MM.1S (cell line): ENCODE measurements around the gene EIF2B4.
A peak's percentile ranks its signal among the peaks of the same experiment; 100 is the strongest.
"Not testable (repeated sequence)": the region's sequence is repeated elsewhere in the genome, so short reads cannot be mapped to it uniquely, and the experiment has no call there.

Experiments used
- DNase-seq: peaks from one replicate; pipeline ENCODE4 v3.0.0-alpha.2; 2015
- H2AFZ ChIP-seq: fragments of 300-600 bp; sonication (generic); 2 replicates; pipeline ENCODE4 v1.6.0; 2016; ENCODE audit warnings: antibody characterized with exemption, low read length
- H3F3A ChIP-seq: fragments of 300-600 bp; sonication (generic); 2 replicates; pipeline ENCODE4 v1.6.1; 2016; ENCODE audit warnings: mild to moderate bottlenecking, antibody characterized with exemption, low read length, moderate library complexity, mixed read lengths; ENCODE audit not compliant: insufficient read depth
- H3K27ac ChIP-seq: fragments of 300-600 bp; sonication (generic); 2 replicates; pipeline ENCODE4 v1.5.1; 2016; ENCODE audit warnings: mild to moderate bottlenecking, low read length
- H3K27me3 ChIP-seq: fragments of 300-600 bp; sonication (generic); replicated peaks from 2 replicates; pipeline ENCODE4 v1.6.0; 2016; ENCODE audit warnings: low read length; ENCODE audit not compliant: insufficient read depth
- H3K36me3 ChIP-seq: fragments of 300-600 bp; sonication (generic); replicated peaks from 2 replicates; pipeline ENCODE4 v1.6.1; 2016; ENCODE audit warnings: mild to moderate bottlenecking, low read length, mixed read lengths; ENCODE audit not compliant: insufficient read depth
- H3K4me1 ChIP-seq: fragments of 300-600 bp; sonication (generic); 2 replicates; pipeline ENCODE4 v1.6.1; 2016; ENCODE audit warnings: low read length, mixed read lengths
- H3K4me2 ChIP-seq: fragments of 300-600 bp; sonication (generic); 2 replicates; pipeline ENCODE4 v1.6.0; 2016; ENCODE audit warnings: low read depth, low read length
- H3K4me3 ChIP-seq: fragments of 300-600 bp; sonication (generic); 2 replicates; pipeline ENCODE4 v1.5.1; 2016; ENCODE audit warnings: low read length, mixed read lengths
- H3K79me2 ChIP-seq: fragments of 300-600 bp; sonication (generic); 2 replicates; pipeline ENCODE4 v1.6.1; 2016; ENCODE audit warnings: mixed run types, low read length, mixed read lengths
- H3K9ac ChIP-seq: fragments of 300-600 bp; sonication (generic); 2 replicates; pipeline ENCODE4 v1.6.1; 2016; ENCODE audit warnings: low read length, mixed read lengths
- H3K9me2 ChIP-seq: fragments of 300-600 bp; sonication (generic); replicated peaks from 2 replicates; pipeline ENCODE4 v1.6.1; 2016; ENCODE audit warnings: mild to moderate bottlenecking, low read length, mixed read lengths; ENCODE audit not compliant: insufficient read depth
- H3K9me3 ChIP-seq: fragments of 300-600 bp; sonication (generic); replicated peaks from 2 replicates; pipeline ENCODE4 v1.6.1; 2016; ENCODE audit warnings: mild to moderate bottlenecking, low read length, mixed read lengths; ENCODE audit not compliant: insufficient read depth
- H4K20me1 ChIP-seq: fragments of 300-600 bp; sonication (generic); 2 replicates; pipeline ENCODE4 v1.6.1; 2016; ENCODE audit warnings: mild to moderate bottlenecking, low read length, moderate library complexity, mixed read lengths; ENCODE audit not compliant: insufficient read depth
- EZH2 ChIP-seq: fragments of 300-600 bp; sonication (generic); optimal IDR thresholded peaks from 2 replicates; pipeline ENCODE3; 2017; ENCODE audit warnings: low read depth, mild to moderate bottlenecking, antibody characterized with exemption, low read length, mixed read lengths
- EZH2phosphoT487 ChIP-seq: fragments of 300-600 bp; sonication (generic); IDR thresholded peaks from 2 replicates; pipeline ENCODE4 v1.6.1; 2018; ENCODE audit warnings: antibody characterized with exemption, low read length
- TF ChIP-seq, protein P1 (sequence below): fragments of 300-600 bp; sonication (generic); IDR thresholded peaks from 2 replicates; pipeline ENCODE4 v1.5.1; 2016; ENCODE audit warnings: antibody characterized with exemption, low read length, mixed read lengths

The EIF2B4 gene

DNA sequence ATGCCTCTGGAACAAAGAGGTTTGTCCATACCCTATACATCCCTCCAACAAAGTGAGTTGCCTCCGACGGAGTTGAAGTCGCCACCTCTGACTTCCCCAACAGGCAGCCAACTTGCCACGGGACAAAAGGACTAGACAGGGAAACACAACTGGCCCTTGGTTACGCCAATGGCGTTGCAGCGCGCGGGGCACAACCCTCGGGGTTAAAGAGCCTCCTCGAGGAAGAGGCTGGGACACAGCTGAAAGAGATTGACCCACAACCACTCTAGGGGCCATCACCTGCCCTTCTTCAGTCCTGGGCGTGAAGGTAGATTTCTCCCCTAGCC, 14.1 kb downstream of the EIF2B4 start:
- Histone ChIP-seq H3K4me3 (peak overlapping the region; percentile 95), H3K9me2 (no peaks in the 10 kb centered on the region), H3K4me2 (peak overlapping the region; percentile 93), H3K9me3 (no peaks in the 10 kb centered on the region), H3K4me1 (peaks cover 8% of the 10 kb centered on the region), H4K20me1 (no peaks in the 10 kb centered on the region), H2AFZ (peak overlapping the region; percentile 86), H3K79me2 (peaks cover 74% of the 10 kb centered on the region), H3K36me3 (no peaks in the 10 kb centered on the region), H3K27ac (peak overlapping the region; percentile 97), H3K27me3 (no peaks in the 10 kb centered on the region), H3K9ac (peak overlapping the region; percentile 90), H3F3A (peaks cover 13% of the 10 kb centered on the region)
- no peak for DNase-seq
- no peak for TF ChIP-seq EZH2phosphoT487
- TF ChIP-seq, protein P1, sequence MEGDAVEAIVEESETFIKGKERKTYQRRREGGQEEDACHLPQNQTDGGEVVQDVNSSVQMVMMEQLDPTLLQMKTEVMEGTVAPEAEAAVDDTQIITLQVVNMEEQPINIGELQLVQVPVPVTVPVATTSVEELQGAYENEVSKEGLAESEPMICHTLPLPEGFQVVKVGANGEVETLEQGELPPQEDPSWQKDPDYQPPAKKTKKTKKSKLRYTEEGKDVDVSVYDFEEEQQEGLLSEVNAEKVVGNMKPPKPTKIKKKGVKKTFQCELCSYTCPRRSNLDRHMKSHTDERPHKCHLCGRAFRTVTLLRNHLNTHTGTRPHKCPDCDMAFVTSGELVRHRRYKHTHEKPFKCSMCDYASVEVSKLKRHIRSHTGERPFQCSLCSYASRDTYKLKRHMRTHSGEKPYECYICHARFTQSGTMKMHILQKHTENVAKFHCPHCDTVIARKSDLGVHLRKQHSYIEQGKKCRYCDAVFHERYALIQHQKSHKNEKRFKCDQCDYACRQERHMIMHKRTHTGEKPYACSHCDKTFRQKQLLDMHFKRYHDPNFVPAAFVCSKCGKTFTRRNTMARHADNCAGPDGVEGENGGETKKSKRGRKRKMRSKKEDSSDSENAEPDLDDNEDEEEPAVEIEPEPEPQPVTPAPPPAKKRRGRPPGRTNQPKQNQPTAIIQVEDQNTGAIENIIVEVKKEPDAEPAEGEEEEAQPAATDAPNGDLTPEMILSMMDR = no peak
- no peak for TF ChIP-seq EZH2

DNA sequence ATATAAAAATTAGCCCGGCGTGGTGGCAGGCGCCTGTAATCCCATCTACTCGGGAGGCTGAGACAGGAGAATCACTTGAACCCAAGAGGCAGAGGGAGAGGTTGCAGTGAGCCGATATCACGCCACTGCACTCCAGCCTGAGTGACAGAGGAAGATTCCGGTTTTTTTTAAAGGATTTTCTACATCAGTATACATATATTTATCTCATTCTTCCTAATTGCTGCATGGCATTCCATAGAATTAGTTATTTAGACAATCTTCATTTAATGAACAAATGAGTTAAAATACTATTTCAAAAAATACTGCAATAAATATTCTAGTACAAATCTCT, 15.6 kb downstream of the EIF2B4 start:
- no peaks in the 10 kb centered on the region for H3K36me3 ChIP-seq
- no peaks in the 10 kb centered on the region for H4K20me1 ChIP-seq
- peaks cover 18% of the 10 kb centered on the region for H3K4me1 ChIP-seq
- H3K9ac ChIP-seq = no peak overlapping the region
- peaks cover 88% of the 10 kb centered on the region for H3K79me2 ChIP-seq
- peaks cover 22% of the 10 kb centered on the region for H3F3A ChIP-seq
- H3K4me3 ChIP-seq = no peak overlapping the region
- no peak overlapping the region for H2AFZ ChIP-seq
- no peaks in the 10 kb centered on the region for H3K9me3 ChIP-seq
- no peak overlapping the region for H3K27ac ChIP-seq
- no peak overlapping the region for H3K4me2 ChIP-seq
- no peaks in the 10 kb centered on the region for H3K9me2 ChIP-seq
- DNase-seq = no peak
- no peaks in the 10 kb centered on the region for H3K27me3 ChIP-seq
- TF ChIP-seq EZH2 = no peak
- TF ChIP-seq EZH2phosphoT487 = no peak
- TF ChIP-seq, protein P1 = no peak

DNA sequence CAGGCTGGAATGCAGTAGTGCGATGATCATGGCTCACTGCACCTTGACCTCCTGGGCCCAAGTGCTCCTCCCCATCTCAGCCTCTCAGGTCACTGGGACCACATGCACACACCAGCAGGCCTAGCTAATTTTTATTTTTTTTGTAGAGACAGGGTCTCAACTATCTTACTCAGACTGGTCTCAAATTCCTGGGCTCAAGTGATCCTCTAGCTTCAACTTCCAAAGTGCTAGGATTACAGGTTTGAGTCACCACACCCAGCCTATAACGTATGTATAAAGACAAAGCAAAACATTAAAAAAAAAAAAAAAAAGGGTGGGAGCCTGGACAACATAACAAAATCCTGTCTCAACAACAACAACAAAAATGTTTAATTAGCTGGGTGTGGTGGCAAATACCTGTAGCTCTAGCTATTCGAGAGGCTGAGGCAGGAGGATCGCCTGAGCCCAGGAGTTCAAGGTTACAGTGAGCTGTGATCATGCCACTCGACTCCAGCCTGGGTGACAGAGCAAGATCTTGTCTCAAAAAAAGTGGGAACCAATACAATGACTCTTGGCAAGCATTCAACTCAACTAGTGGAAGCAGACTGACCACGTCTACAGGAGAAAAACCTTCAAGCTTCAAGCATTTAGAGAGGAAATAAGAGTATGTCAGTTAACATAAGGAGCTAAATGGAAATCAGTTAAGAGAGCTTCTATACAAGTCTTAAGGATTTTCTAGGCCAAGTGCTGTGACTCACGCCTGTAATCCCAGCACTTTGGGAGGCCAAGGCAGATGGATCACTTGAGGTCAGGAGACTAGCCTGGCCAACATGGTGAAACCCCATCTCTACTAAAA, 16.2 kb downstream of the EIF2B4 start:
- Histone ChIP-seq H4K20me1 (no peaks in the 10 kb centered on the region), H3K79me2 (peaks cover 93% of the 10 kb centered on the region), H3K9me3 (no peaks in the 10 kb centered on the region), H3K27ac (no peak overlapping the region), H3K9ac (no peak overlapping the region), H3F3A (peaks cover 22% of the 10 kb centered on the region), H3K36me3 (no peaks in the 10 kb centered on the region), H3K4me1 (peaks cover 18% of the 10 kb centered on the region), H3K27me3 (no peaks in the 10 kb centered on the region), H2AFZ (no peak overlapping the region), H3K9me2 (no peaks in the 10 kb centered on the region), H3K4me3 (no peak overlapping the region), H3K4me2 (no peak overlapping the region)
- TF ChIP-seq, protein P1 = no peak
- TF ChIP-seq EZH2phosphoT487 = no peak
- no peak for TF ChIP-seq EZH2
- no peak for DNase-seq

DNA sequence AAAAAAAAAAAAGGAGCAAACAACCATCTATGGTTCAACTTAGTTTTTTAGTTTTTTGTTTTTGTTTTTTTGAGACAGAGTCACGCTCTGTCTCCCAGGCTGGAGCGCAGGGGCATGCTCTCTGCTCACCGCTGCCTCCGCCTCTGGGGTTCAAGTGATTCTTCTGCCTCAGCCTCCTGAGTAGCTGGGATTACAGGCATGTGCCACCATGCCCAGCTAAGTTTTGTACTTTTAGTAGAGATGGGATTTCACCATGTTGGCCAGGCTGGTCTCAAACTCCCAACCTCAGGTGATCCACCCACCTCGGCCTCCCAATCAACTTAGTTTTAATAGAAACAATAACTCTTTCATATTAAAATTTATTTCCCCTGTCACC, 16.8 kb downstream of the EIF2B4 start:
- peaks cover 22% of the 10 kb centered on the region for H3F3A ChIP-seq
- H3K9ac ChIP-seq, DNase-seq, H3K9me3 ChIP-seq, H3K36me3 ChIP-seq, H3K9me2 ChIP-seq, H3K27ac ChIP-seq, H4K20me1 ChIP-seq, H3K4me3 ChIP-seq, H2AFZ ChIP-seq, H3K27me3 ChIP-seq, H3K4me2 ChIP-seq: not testable (repeated sequence)
- H3K4me1 ChIP-seq = peaks cover 18% of the 10 kb centered on the region
- peaks cover 93% of the 10 kb centered on the region for H3K79me2 ChIP-seq
